Stimulated activated CD8-positive, alpha-beta memory T cell treated with anti-CD3 and anti-CD28 coated beads, Interleukin-12 subunit alpha, Interleukin-12 subunit beta, amount 100 ng/mL, for 4 hours (primary cell): ENCODE measurements around the gene KHSRP.

Experiments
- DNase-seq: peaks from one replicate; pipeline ENCODE4 v3.0.0-alpha.2; 2020; ENCODE audit warnings: low read depth

The KHSRP gene

DNA sequence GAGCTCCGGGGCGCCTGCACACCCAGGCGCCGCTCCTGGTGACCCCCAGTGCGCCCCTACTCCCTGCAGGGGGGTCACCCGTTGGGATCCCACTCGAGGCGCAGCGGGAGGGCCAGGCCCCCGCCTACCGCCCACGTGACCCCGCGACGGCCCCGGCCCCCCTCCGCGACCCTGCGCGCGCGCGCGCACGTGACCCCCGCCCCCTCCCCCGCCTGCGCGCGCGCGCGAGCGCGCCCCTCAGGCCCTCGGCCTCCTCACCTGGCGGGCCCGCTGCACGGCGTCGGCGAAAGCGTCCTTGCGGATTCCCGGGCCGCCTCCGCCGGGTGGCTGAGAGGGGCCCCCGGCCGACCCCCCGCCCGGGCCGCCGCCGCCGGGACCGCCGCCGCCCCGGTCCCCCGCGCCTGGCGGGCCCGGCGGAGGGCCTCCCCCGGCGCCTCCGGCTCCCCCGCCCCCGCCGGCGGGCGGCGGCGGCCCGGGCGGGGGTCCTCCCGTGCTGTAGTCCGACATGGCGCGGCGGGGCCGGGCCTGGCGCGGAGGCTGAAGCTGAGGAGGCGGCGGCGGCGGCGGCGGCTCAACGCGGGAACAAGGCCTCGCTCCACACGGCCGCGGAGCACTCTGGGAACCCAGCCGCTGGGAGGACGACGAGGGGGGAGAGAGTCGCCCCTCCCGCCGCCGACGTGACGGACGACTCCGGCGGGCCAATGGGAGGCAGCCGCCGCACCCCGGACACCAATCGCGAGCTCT, at the start of gene KHSRP:
TSS of gene KHSRP (minus strand) at position 617 of the 744 bp plus-strand sequence. CDS start at position 507, 110 bp downstream.
- DNase-seq, result peak; percentile 34

DNA sequence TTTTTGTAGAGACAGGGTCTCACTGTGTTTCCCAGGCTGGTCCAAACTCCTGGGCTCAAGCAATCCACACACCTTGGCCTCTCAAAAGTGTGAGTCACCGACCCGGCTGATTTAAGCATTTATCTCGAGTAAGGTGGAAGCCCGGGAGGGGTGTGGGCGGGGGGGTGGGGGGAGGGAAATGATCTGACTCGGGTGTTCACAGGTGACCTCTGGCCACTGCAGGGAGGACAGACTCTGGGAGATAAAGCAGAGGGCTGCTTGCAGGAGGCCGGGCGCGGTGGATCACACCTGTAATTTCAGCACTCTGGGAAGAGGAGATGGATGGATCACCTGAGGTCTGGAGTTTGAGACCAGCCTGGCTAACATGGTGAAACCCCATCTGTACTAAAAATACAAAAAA, 49.0 kb upstream of the KHSRP start:
- no peak for DNase-seq

DNA sequence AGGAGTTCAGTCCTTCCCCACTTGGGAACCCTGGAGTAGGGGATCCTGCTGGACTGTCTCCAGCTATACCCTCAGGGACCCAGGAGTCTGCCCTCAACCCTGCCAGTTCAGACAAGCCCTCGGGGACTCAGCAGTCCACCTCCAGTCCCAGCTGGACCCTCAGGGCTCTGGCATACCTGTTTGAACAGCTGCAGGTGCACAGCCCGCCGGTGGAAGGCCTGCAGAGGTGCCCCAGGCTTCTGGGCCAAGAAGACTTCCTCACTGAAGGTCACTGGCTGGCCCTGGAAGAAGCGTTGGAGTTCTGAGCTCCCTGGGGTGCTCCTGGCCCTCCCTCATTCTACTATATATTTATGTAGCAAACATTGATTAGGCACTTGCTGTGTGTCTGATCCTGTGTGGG, 48.1 kb upstream of the KHSRP start:
- no peak for DNase-seq

DNA sequence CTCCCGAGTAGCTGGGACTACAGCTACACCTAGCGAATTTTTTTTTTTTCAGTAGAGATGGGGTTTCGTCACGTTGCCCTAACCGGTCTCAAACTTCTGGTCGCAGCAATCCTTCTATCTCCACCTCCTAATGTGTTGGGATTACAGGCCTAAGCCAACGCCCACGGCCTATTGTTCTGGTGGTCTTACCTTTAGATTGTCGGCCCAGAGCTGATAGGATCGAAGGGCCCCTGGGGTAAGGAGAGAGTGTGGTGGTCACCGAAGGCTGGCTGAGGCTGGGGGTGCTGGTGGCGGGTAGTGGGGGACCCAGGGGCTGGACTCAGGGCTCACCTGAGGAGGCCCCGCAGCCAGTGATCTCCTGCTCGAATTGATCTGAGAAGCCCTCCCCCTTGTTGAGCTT, 46.5 kb upstream of the KHSRP start:
- no peak for DNase-seq

GRCh38 chr19:6470173-6470572, 45.6 kb upstream of the KHSRP start:
- DNase-seq, result no peak

- no peak for DNase-seq
These were observed 42.8 kb upstream of the KHSRP start for GRCh38 chr19:6467384-6467783.

- no peak for DNase-seq
These were observed 42.1 kb upstream of the KHSRP start for GRCh38 chr19:6466526-6467248.

DNA sequence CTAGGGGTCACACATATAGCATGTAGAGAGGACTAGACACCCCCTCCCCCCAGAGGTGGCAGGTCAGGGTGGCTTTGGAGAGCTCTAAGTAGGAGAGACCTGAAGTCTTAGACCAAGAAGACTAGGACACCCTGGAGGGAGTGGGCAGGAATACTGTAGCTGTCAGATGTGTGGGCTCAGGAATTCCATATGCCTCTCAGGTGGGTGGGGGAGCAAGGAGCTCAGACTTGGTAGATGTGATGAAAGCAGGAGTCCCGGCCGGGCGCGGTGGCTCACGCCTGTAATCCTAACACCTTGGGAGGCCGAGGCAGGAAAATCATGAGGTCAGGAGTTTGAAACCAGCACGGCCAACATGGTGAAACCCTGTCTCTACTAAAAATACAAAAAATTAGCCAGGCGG, 41.1 kb upstream of the KHSRP start:
- DNase-seq, result no peak

DNA sequence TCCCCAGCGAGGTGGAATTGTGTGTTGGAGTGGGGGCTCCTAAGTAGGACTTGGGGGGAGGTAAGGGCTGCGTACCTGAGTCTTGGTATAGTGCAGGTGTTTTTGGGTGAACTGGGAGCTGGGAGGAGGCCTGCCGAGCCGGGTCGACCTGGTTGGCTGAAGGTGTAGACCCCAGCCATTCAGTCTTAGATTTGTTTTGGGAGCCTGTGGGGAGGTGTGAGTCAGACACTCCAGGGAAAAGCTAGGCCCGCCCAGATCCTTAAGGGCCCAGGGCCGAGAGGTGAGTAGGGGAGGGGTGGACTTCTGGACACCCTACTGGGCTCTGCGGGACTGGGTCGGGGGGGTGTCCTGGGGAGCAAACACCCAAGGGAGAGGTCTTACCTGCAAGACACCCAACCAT, 40.4 kb upstream of the KHSRP start:
- no peak for DNase-seq

GRCh38 chr19:6464070-6464873, 39.7 kb upstream of the KHSRP start, which contains the start of gene CRB3:
CRB3 (plus strand) TSS chr19:6464271; CDS start chr19:6464702, 431 bp downstream.
- no peak for DNase-seq

DNA sequence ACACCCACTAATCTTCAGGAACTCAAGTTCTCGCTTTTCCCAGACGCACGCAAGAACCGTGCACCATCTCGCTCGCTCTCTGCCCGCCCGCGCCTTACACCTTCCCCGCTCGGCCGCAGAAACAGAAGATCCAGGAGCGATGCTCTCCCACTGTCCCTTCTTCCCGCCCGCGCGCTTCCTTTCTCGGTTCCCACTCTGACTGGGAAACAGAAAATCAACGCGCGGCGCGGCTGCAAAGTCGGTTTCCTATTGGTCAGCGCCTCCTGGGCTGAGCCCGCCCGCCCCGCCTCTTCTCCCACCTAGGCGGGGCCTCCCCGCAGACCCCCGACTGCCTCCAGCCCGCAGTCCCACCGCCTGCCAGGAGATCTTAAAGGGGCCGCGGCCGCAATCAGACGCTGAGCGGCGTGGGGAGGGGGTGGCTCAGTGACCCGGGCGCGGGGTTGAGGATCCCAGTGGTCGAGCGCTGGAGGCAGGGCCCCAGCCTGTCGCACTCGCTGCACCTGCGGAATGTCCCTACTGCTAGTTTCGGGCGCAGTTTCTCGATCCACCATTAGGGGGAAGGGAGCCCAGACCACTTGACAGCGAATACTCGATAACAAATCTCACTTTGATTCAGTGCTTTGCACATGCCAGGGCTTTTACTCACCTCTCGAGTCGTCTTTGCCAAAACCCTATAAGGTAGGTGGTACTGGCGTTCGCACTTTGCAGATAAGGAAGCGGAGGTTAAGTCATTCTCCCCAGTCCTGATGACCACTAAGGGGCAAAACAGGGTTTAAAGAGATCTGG, 35.7 kb upstream of the KHSRP start:
- DNase-seq, result peak; percentile 91

DNA sequence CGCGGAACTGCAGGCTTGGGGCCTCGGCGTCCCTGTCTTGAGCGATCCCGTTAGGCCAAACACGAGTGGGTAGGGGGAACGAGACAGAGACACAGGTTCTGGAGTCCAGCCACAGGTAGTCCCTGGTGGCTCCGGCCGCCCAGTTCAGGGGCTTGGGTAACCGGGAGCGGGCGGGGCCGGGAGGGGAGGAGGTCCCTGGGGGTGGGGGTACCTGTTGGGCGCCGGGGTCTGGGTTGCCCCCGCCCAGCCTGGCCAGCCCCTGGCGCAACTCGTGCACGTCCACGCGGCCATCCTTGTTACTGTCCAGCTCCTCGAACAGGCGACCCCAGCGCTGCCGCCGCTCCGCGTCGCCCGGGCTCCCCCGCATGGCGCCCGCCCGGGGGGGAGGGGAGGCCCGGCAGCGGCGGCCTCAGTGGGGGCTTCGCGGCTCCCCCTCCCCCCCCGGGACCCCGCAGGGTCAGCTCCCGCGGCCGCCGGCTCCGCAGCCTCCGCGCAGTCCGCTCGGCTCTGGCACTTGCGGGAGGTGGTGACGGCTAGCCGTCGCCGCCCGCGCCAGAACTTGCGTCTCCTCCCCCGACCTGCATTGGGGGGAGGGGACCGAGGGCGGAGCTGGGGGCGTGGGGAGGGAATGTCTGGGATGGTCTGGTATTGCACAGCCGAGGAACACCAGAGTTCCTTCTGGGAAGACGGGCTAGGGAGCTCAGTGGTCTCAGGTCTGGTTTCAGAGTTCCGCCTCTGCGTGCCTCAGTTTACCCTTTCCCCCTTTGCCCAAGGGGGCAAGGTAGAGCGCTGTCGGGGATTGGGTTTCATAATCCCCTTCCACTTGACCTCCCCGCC, 34.9 kb upstream of the KHSRP start, which contains the start of gene SLC25A23:
TSS of gene SLC25A23 (minus strand) at position 531 of the 837 bp plus-strand sequence. CDS start at position 367, 164 bp downstream.
- DNase-seq, result peak; percentile 34

DNA sequence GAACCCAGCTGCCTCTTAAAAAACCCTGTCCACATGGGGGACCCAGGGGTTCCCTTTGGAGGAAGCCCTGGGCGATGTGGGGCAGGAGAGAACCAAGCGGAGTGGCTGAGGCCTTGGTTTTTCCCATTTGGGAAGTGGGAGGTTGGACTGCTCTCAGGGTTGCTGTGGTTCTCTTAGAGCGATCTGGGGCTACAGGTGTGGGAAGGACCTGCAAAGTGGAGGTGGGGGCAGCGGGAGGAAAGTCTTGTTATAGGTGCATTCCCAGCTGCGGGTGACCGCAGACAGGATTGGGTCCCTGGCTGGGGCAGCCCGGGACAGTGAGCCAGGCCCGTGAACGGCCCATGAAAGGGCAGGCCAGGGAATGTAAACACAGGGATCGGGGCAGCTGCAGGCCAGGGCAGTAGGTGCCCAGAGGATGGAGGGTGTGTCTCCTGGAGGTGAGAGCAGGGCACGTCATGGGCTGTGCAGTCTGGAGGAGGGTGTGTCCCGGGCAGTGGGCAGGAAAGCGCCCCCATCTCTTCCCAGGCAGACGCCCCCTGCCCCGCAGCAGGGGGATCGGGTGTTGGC, 34.2 kb upstream of the KHSRP start:
- DNase-seq, result no peak

- no peak for DNase-seq
These were observed 33.5 kb upstream of the KHSRP start for GRCh38 chr19:6457958-6458694.

DNA sequence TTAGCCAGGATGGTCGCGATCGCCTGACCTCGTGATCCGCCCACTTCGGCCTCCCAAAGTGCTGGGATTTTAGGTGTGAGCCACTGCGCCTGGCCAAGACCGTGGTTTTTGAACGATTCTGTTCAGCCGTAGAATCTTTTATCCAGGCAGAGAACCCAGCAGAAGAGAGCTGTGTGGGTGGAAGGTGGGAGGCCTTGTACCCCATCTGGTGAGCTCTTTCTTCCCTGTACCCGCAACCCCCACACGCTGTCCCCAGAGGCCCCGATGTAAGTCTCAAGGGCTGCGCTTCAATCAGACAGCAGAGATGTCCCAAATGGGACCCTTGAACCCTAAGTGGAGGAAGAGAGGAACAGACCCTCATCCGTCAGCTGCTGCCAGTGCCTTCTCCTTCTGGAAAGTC, 31.3 kb upstream of the KHSRP start:
- no peak for DNase-seq

GRCh38 chr19:6453951-6454565, 29.4 kb upstream of the KHSRP start:
- DNase-seq, result no peak

- no peak for DNase-seq
These were observed 28.3 kb upstream of the KHSRP start for GRCh38 chr19:6452899-6453298.

- DNase-seq, result no peak
These were observed 27.6 kb upstream of the KHSRP start for GRCh38 chr19:6452223-6452614.

GRCh38 chr19:6451583-6452222, 27.1 kb upstream of the KHSRP start:
- DNase-seq, result no peak
